HepG2 (cell line): ENCODE data around the gene ENGASE. TPM values are rescaled to one million over a fixed set of nuclear protein-coding genes. Genes with fewer than 3 reads are reported as not detected.

Experiments
- ATAC-seq: fragments of 200-7000 bp; cut with Tn5 transposase; 3 replicates; pipeline ENCODE4 v1.9.1; 2020; ENCODE audit warnings: mild to moderate bottlenecking, moderate library complexity
- BruUV-seq: library from RNA; stranded (reverse); fragments of 400-500 nt; replicated peaks from 2 replicates; lab custom pipeline; 2021; lab: Mats Ljungman, UMichigan
- CTCF ChIA-PET: fragments of 300-600 bp; formaldehyde crosslinking; extraction: SDS; loops from one replicate; lab custom pipeline; 2021; ENCODE audit warnings: low total read pairs, inconsistent platforms, low intra/inter-chr PET ratio; lab: Yijun Ruan, JAX
- POLR2A ChIA-PET: fragments of 350-600 bp; sonication (Branson Sonifier 250); formaldehyde crosslinking; loops from one replicate; lab custom pipeline; 2020; ENCODE audit warnings: antibody characterized with exemption, inconsistent platforms; lab: Yijun Ruan, JAX
- DNase-seq: peaks from one replicate; pipeline ENCODE4 v3.0.0-alpha.2; 2015; ENCODE audit warnings: low spot score
- FAIRE-seq: peaks from 3 replicates; lab custom pipeline; 2011; peaks lifted over from hg19 to GRCh38; lab: Jason Lieb, UNC
- H2AFZ ChIP-seq: one replicate; pipeline ENCODE4 v1.6.1; 2011; ENCODE audit warnings: low read length, inconsistent platforms
- H3K27ac ChIP-seq: fragments of 300-600 bp; 3 replicates; pipeline ENCODE4 v1.8.0; 2011; ENCODE audit warnings: mixed run types, mild to moderate bottlenecking, mixed read lengths, low read length, inconsistent platforms; ENCODE audit not compliant: insufficient read depth; ENCODE audit errors: extremely low read length
- H3K27me3 ChIP-seq, 2 experiments: fragments of 200-600 bp in 1 of 2; 2 replicates in 1 of 2; 3 replicates in 1 of 2; pipeline versions ENCODE4 v1.6.0 to v1.8.0; 2011; ENCODE audit warnings: low read length in 2 of 2, mild to moderate bottlenecking in 2 of 2, moderate library complexity in 2 of 2, inconsistent platforms in 1 of 2; ENCODE audit not compliant: insufficient read depth in 2 of 2, control insufficient read depth in 1 of 2
- H3K36me3 ChIP-seq, 2 experiments: fragments of 200-600 bp in 1 of 2; replicated peaks in 1 of 2; 2 replicates in 1 of 2; 3 replicates in 1 of 2; pipeline versions ENCODE4 v1.5.1 to v1.8.0; 2011; ENCODE audit warnings: low read length in 2 of 2, inconsistent platforms in 1 of 2; ENCODE audit not compliant: insufficient read depth in 2 of 2, control insufficient read depth in 1 of 2
- H3K4me1 ChIP-seq: 2 replicates; pipeline ENCODE4 v1.5.1; 2012; ENCODE audit warnings: low read length, inconsistent platforms; ENCODE audit not compliant: insufficient read depth
- H3K4me2 ChIP-seq: 2 replicates; pipeline ENCODE4 v1.6.0; 2011; ENCODE audit warnings: low read depth, low read length, inconsistent platforms
- H3K4me3 ChIP-seq, 3 experiments: fragments of 200-600 bp in 1 of 3; sonication (generic), shearing (Covaris generic) in 1 of 3; replicated peaks in 1 of 3; 2 replicates each; pipeline ENCODE4 v1.5.1; 2011 to 2016; ENCODE audit warnings: low read length in 3 of 3, inconsistent platforms in 2 of 3, low read depth in 2 of 3, mild to moderate bottlenecking in 2 of 3, control low read depth in 1 of 3, mixed read lengths in 1 of 3; ENCODE audit not compliant: insufficient read depth in 1 of 3
- H3K79me2 ChIP-seq: one replicate; pipeline ENCODE4 v1.6.1; 2011; ENCODE audit warnings: low read length, inconsistent platforms; ENCODE audit not compliant: insufficient read depth
- H3K9ac ChIP-seq: 2 replicates; pipeline ENCODE4 v1.6.0; 2011; ENCODE audit warnings: mild to moderate bottlenecking, low read depth, low read length, inconsistent platforms; ENCODE audit not compliant: insufficient read depth
- H3K9me3 ChIP-seq: 2 replicates; pipeline ENCODE4 v1.5.1; 2012; ENCODE audit warnings: mild to moderate bottlenecking, low read length
- H4K20me1 ChIP-seq: 2 replicates; pipeline ENCODE4 v1.6.0; 2011; ENCODE audit warnings: inconsistent platforms, mild to moderate bottlenecking, low read length, moderate library complexity; ENCODE audit not compliant: insufficient read depth
- EZH2 ChIP-seq: conservative IDR thresholded peaks from 2 replicates; pipeline ENCODE4 v1.6.1; 2012; ENCODE audit warnings: mild to moderate bottlenecking, low read depth, low read length, moderate library complexity
- SUZ12 ChIP-seq: fragments of 150-350 bp; IDR thresholded peaks from 2 replicates; pipeline ENCODE4 v1.6.1; 2014; ENCODE audit warnings: low read depth, low read length
- TEAD2 ChIP-seq: sonication (generic); formaldehyde crosslinking; IDR thresholded peaks from 2 replicates; pipeline ENCODE4 v1.9.0; 2021; ENCODE audit warnings: missing genetic modification reagents
- ZMAT5 ChIP-seq: sonication (generic); formaldehyde crosslinking; IDR thresholded peaks from 2 replicates; pipeline ENCODE4 v1.5.0; 2020; ENCODE audit warnings: mild to moderate bottlenecking, low read depth, missing genetic modification reagents, borderline replicate concordance
- ZNF468 ChIP-seq: sonication (generic); formaldehyde crosslinking; IDR thresholded peaks from 2 replicates; pipeline ENCODE4 v1.8.0; 2022; ENCODE audit warnings: mild to moderate bottlenecking, moderate library complexity, missing genetic modification reagents
- WGBS: methylation state at CpG from one replicate; pipeline ENCODE4 v1.1.6; 2017; ENCODE audit warnings: low lambda C conversion rate; 5-methylcytosine and 5-hydroxymethylcytosine counted together
- in situ Hi-C: cut with HindIII; loops from 2 replicates; pipeline ENCODE4 v1.10.0; 2017; ENCODE audit warnings: low pct_unique_long_range_greater_than_20kb; ENCODE audit not compliant: extremely low pct_ligation_motif_present
- intact Hi-C: fragments of 100-400 bp; cut with micrococcal nuclease; formaldehyde crosslinking; loops from one replicate; pipeline ENCODE4 v1.10.0; 2022; ENCODE audit not compliant: unreplicated experiment
- polyA plus RNA-seq, 8 experiments: library from polyadenylated mRNA; depleted of rRNA in 3 of 8; stranded (reverse) in 7 of 8; unstranded in 1 of 8; fragments of >200 nt; fragmentation: Illumina TruSeq in 4 of 8; extraction: Trizol in 4 of 8; gene quantifications; 2 replicates each; pipeline versions ENCODE4 v1.2.1 to v1.2.3, GENCODE V29; 2011 to 2016; ENCODE audit warnings: low read depth in 4 of 8, missing spikeins in 1 of 8, mixed read lengths in 1 of 8; ENCODE audit not compliant: insufficient read depth in 1 of 8
- total RNA-seq, 5 experiments: library from RNA; depleted of rRNA; stranded (reverse); fragments of >200 nt; fragmentation: Illumina TruSeq; extraction: Trizol; gene quantifications; 2 replicates each; pipeline ENCODE4 v1.2.3, GENCODE V29; 2016; ENCODE audit warnings: low read depth in 1 of 5

ENGASE gene
- total and polyA plus RNA-seq, 2 of the 13 experiments (the other 11 are each of a cell fraction or from before 2014, with no cell fraction given), result 10.6 to 18.1 TPM

GRCh38 chr17:79135011-79135410 is 60.4 kb downstream of the ENGASE start:
- ChIA-PET CTCF (no interaction called here), POLR2A (no interaction called here)
- no peak overlapping the region for H3K9ac ChIP-seq
- H3K27ac ChIP-seq, result no peak overlapping the region
- H3K9me3 ChIP-seq, result no peaks in the 10 kb centered on the region
- in situ Hi-C loops, result no loop called here
- BruUV-seq, result no TSS peak
- FAIRE-seq (no peak), ATAC-seq (no peak), DNase-seq (no peak)
- H3K4me1 ChIP-seq, result no peaks in the 10 kb centered on the region
- no peaks in the 10 kb centered on the region for H3K79me2 ChIP-seq
- peaks cover 4% of the 10 kb centered on the region; the same call in 1 of the 2 replicates for H4K20me1 ChIP-seq
- H3K4me2 ChIP-seq, result no peak overlapping the region
- WGBS, result 0% methylated on average over 3 of the region's 9 CpGs
- H3K4me3 ChIP-seq, result no peak overlapping the region
- H2AFZ ChIP-seq, result no peak overlapping the region
- intact Hi-C loops, result no loop called here
- H3K36me3 ChIP-seq, result no peaks in the 10 kb centered on the region
- TF ChIP-seq SUZ12 (no peak), TEAD2 (no peak), ZMAT5 (CRISPR knock-in tag) (no peak)
- H3K27me3 ChIP-seq, result peaks cover 36 to 100% of the 10 kb centered on the region in 2 experiments

DNA sequence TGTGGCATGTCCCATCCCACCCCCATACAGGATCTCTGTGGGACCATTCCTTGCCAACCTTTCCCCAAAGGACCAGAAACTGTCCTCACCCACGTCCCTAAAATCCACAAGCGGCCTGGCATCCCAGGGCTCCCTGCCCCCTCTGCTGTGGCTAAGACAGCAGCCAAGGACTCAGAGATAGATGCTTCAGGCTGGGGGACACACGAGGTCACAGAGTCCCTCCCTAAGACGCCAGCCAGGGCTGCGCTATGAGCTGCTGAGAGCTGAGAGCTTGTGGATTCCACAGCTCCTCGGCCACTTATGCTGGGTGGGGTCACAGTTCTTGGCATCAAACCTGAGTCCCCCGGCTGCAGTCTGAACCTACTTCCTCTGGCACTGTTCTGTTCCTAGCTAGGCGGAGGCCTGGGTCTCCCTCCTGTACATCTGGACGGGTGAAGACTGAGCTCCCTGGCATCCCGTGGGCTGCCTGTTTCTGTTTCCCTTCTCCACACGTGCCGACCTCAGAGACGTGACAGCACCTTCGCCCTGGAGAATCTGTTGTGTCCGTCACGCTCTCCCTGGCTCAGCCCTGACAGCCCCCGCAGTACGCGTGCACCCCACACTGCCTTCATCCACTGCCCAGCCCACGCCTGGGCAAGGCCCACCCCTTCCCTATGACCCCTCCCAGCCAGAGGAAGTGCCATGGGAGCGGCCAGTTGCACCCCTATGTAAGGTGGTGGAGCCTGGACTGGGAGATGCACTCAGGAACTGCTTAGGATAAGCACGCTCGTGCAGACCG is 61.2 kb downstream of the ENGASE start:
- Histone ChIP-seq H3K9me3 (no peaks in the 10 kb centered on the region), H3K27ac (no peak overlapping the region), H3K36me3 (no peaks in the 10 kb centered on the region), H3K4me3 (no peak overlapping the region), H3K79me2 (no peaks in the 10 kb centered on the region), H3K4me1 (no peaks in the 10 kb centered on the region), H2AFZ (no peak overlapping the region), H3K27me3 (peaks cover 37 to 100% of the 10 kb centered on the region in 2 experiments), H3K4me2 (no peak overlapping the region), H4K20me1 (peaks cover 5% of the 10 kb centered on the region; the same call in 1 of the 2 replicates), H3K9ac (no peak overlapping the region)
- DNase-seq, result no peak
- intact Hi-C loops (no loop called here), in situ Hi-C loops (no loop called here)
- no peak for FAIRE-seq
- CTCF ChIA-PET, result no interaction called here
- BruUV-seq, result no TSS peak
- POLR2A ChIA-PET, result no interaction called here
- ATAC-seq, result no peak
- WGBS, result 24% methylated on average over 16 of the region's 24 CpGs
- peak; percentile 75; the same call in 1 of the 2 replicates for TF ChIP-seq EZH2
- no peak for TF ChIP-seq ZNF468

Other genes with a start within 250 kb of the ENGASE start
- 29.6 and 30.7 TPM in 2 replicates for gene USP36, start 234.0 kb upstream of the ENGASE start, total RNA-seq (2016; rRNA removed; fragmentation: Illumina TruSeq; extraction: Trizol)
- 45.9 and 49.4 TPM in 2 replicates for gene USP36, start 234.0 kb upstream of the ENGASE start, polyA plus RNA-seq (2011; rRNA removed)
- not detected in 2 replicates for gene CEP295NL, start 171.6 kb upstream of the ENGASE start, total RNA-seq (2016; rRNA removed; fragmentation: Illumina TruSeq; extraction: Trizol)
- not detected in 2 replicates for gene CEP295NL, start 171.6 kb upstream of the ENGASE start, polyA plus RNA-seq (2011; rRNA removed)
- gene TIMP2, start 149.4 kb upstream of the ENGASE start, total RNA-seq (2016; rRNA removed; fragmentation: Illumina TruSeq; extraction: Trizol), result 2.2 and 3.8 TPM in 2 replicates
- gene TIMP2, start 149.4 kb upstream of the ENGASE start, polyA plus RNA-seq (2011; rRNA removed), result 8.5 and 11.7 TPM in 2 replicates
- 116 and 332 TPM in 2 replicates for gene LGALS3BP, start 94.9 kb upstream of the ENGASE start, total RNA-seq (2016; rRNA removed; fragmentation: Illumina TruSeq; extraction: Trizol)
- 137 and 185 TPM in 2 replicates for gene LGALS3BP, start 94.9 kb upstream of the ENGASE start, polyA plus RNA-seq (2011; rRNA removed)
- gene CANT1, start 65.1 kb upstream of the ENGASE start, total RNA-seq (2016; rRNA removed; fragmentation: Illumina TruSeq; extraction: Trizol), result 24.9 and 34.1 TPM in 2 replicates
- gene CANT1, start 65.1 kb upstream of the ENGASE start, polyA plus RNA-seq (2011; rRNA removed), result 42.1 and 42.6 TPM in 2 replicates
- 0.18 and 0.36 TPM in 2 replicates for gene C1QTNF1, start 50.7 kb upstream of the ENGASE start, total RNA-seq (2016; rRNA removed; fragmentation: Illumina TruSeq; extraction: Trizol)
- gene C1QTNF1, start 50.7 kb upstream of the ENGASE start, polyA plus RNA-seq (2011; rRNA removed), result 0.86 and 2.1 TPM in 2 replicates